ENCODE results near the gene HHAT.

DNA sequence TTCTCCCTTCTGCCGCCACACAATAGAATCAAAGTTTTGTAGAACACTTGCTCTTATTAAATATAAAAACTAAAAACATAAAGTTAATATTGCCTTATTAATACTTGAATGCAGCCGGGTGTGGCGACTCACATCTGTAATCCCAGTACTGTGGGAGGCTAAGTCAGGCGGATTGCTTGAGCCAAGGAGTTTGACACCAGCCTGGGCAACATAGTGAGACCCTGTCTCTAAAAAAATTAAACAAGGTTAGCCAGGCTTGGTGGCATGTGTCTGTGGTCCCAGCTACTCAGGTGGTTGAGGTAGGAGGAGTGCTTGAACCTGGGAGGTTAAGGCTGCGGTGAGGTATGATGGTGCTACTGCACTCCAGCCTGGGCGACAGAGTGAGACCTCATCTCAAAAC, 13.2 kb upstream of the HHAT start:
- TF ChIP-seq YY1 (IDR thresholded peaks at IDR 0.05; ENCODE audit: insufficient read depth, insufficient read length) (no peak), SUZ12 (IDR thresholded peaks at IDR 0.05; ENCODE audit: extremely low read depth, insufficient read depth, insufficient read length) (no peak), ZNF274 (IDR thresholded peaks at IDR 0.05; ENCODE audit: low read depth, low read length) (no peak)
